A549 treated with CpdA at 1 μM for 4 hours (cell line): ENCODE data around the gene ARHGAP29. TPM values are rescaled to one million over a fixed set of nuclear protein-coding genes. Genes with fewer than 3 reads are reported as not detected.

Source experiments
- total RNA-seq: library from RNA; stranded (reverse); fragments of 200-300 nt; extraction: Qiagen RNA extraction; gene quantifications from 5 replicates; pipeline ENCODE4 v1.2.3, GENCODE V29; 2022; ENCODE audit warnings: low read depth

The ARHGAP29 gene
- total RNA-seq: 13.8 to 23.2 TPM (median 15.0 TPM) in 5 replicates

GRCh38 chr1:94237291-94238226 is at the start of gene ARHGAP29:
ARHGAP29 (minus strand) TSS chr1:94237584; CDS start chr1:94231611, 5,973 bp downstream.

Other genes starting within 250 kb of the ARHGAP29 start
- gene ABCA4, start 116.4 kb downstream of the ARHGAP29 start, total RNA-seq: 0.07 to 0.27 TPM (median 0.13 TPM) in 3 of 5 replicates, not detected in the others
- gene ABCD3, start 180.8 kb upstream of the ARHGAP29 start, total RNA-seq: 21.0 to 24.7 TPM (median 22.2 TPM) in 5 replicates